Erythroblast (primary cell): Measurements from ENCODE around the gene ADAMTS7.

ENCODE experiments used
- GATA1 ChIP-seq: IDR thresholded peaks from 2 replicates; pipeline ENCODE4 v1.6.1; 2011; ENCODE audit warnings: low read depth, mild to moderate bottlenecking, control low read depth, low read length, moderate library complexity
- POLR2A ChIP-seq: IDR thresholded peaks from 2 replicates; pipeline ENCODE4 v1.6.1; 2011; ENCODE audit warnings: mild to moderate bottlenecking, low read length

GRCh38 chr15:78808550-78808949, 2.7 kb downstream of the ADAMTS7 start:
- TF ChIP-seq POLR2A: no peak
- no peak for TF ChIP-seq GATA1
